ENCODE measurements around the gene LACTB. TPM values are rescaled to one million over a fixed set of nuclear protein-coding genes. Genes with fewer than 3 reads are reported as not detected.

LACTB gene
- total and polyA plus RNA-seq, 2 experiments from 2014 or later, result 27.3 to 35.8 TPM

DNA sequence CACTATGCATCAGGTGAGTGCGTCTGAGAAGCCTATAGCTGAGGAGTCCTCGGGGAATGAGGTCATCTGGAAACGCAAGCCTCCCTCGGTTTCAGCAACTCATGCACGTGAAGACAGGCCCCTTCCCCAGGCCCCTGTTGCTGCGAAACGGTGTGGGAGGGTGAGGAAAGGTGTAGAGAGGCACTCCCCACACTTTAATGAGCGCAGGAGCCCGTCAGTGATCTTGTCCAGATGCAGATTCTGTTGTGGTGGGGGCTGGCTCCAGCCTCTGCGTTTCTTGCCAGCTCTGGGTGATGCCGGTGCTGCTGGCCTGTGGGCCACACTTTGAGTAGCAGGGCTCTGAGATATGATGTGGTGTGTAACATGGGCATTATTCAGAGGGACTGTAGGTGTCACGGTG lies 38.6 kb upstream of the LACTB start:
- Histone ChIP-seq H3F3A (ENCODE audit: insufficient read depth) (peaks cover 3% of the 10 kb centered on the region; the same call in 1 of the 2 replicates), H3K4me2 (ENCODE audit: unreplicated experiment) (no peak overlapping the region), H3K27ac (no peak overlapping the region), H2AFZ (no peak overlapping the region), H3K79me2 (ENCODE audit: insufficient read depth) (no peaks in the 10 kb centered on the region), H3K36me3 (ENCODE audit: low read depth) (no peaks in the 10 kb centered on the region), H4K20me1 (ENCODE audit: insufficient read depth) (no peaks in the 10 kb centered on the region), H3K9ac (no peak overlapping the region), H3K4me3 (no peak overlapping the region), H3K4me1 (ENCODE audit: insufficient read depth) (peaks cover 15% of the 10 kb centered on the region), H3K9me3 (ENCODE audit: low read depth) (no peaks in the 10 kb centered on the region), H3K27me3 (replicated peaks; ENCODE audit: insufficient read depth) (no peaks in the 10 kb centered on the region), H3K9me2 (ENCODE audit: insufficient read depth) (no peaks in the 10 kb centered on the region)
- no peak for DNase-seq
- WGBS, 2 experiments (ENCODE audit: low coverage in 1 of 2, low lambda C conversion rate in 2 of 2, missing lambda C conversion rate in 2 of 2), result 81 to 85% methylated on average over 12 of the region's 12 CpGs
- in situ Hi-C loops (cut with MboI), result no loop called here
- TF ChIP-seq EZH2phosphoT487 (IDR thresholded peaks at IDR 0.05; ENCODE audit: insufficient read depth, low read depth), result no peak
- TF ChIP-seq EZH2 (IDR thresholded peaks at IDR 0.05; ENCODE audit: insufficient read depth, poor library complexity, severe bottlenecking), result no peak

DNA sequence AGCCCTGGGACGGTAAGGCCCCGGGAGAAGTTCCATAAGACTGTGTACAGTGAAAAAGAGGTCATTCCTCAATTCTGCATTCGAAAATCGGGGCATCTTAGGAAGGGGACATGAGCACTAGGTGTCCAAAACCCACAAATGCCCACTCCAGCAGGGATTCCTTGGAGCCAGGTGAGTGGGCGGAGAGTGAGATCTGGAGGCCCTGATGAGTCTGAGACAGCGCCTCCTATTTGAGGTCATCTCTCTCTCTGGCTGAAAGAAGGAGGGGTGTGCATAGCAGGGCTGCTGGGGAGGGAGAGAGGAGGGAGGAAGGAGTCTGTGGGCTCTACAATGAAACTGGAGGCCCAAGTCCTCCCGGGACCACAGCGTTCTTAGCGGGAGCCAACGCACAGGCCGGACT lies 38.1 kb upstream of the LACTB start:
- no peaks in the 10 kb centered on the region for H3K9me3 ChIP-seq (ENCODE audit: low read depth)
- no peak overlapping the region for H3K9ac ChIP-seq
- no peaks in the 10 kb centered on the region for H3K36me3 ChIP-seq (ENCODE audit: low read depth)
- H3K4me3 ChIP-seq, result no peak overlapping the region
- H3K27me3 ChIP-seq (replicated peaks; ENCODE audit: insufficient read depth), result no peaks in the 10 kb centered on the region
- H2AFZ ChIP-seq, result no peak overlapping the region
- DNase-seq, result no peak
- H3K9me2 ChIP-seq (ENCODE audit: insufficient read depth), result no peaks in the 10 kb centered on the region
- H3K4me2 ChIP-seq (ENCODE audit: unreplicated experiment), result no peak overlapping the region
- H3K4me1 ChIP-seq (ENCODE audit: insufficient read depth), result peaks cover 17% of the 10 kb centered on the region
- H3K79me2 ChIP-seq (ENCODE audit: insufficient read depth), result no peaks in the 10 kb centered on the region
- H4K20me1 ChIP-seq (ENCODE audit: insufficient read depth), result no peaks in the 10 kb centered on the region
- no peak overlapping the region for H3K27ac ChIP-seq
- peaks cover under 1% of the 10 kb centered on the region; the same call in 1 of the 2 replicates for H3F3A ChIP-seq (ENCODE audit: insufficient read depth)
- 89 to 93% methylated on average over 11 of the region's 11 CpGs for WGBS, 2 experiments (ENCODE audit: low coverage in 1 of 2, low lambda C conversion rate in 2 of 2, missing lambda C conversion rate in 2 of 2)
- TF ChIP-seq EZH2 (IDR thresholded peaks at IDR 0.05; ENCODE audit: insufficient read depth, poor library complexity, severe bottlenecking), result no peak
- TF ChIP-seq EZH2phosphoT487 (IDR thresholded peaks at IDR 0.05; ENCODE audit: insufficient read depth, low read depth), result no peak
- in situ Hi-C loops (cut with MboI), result no loop called here

DNA sequence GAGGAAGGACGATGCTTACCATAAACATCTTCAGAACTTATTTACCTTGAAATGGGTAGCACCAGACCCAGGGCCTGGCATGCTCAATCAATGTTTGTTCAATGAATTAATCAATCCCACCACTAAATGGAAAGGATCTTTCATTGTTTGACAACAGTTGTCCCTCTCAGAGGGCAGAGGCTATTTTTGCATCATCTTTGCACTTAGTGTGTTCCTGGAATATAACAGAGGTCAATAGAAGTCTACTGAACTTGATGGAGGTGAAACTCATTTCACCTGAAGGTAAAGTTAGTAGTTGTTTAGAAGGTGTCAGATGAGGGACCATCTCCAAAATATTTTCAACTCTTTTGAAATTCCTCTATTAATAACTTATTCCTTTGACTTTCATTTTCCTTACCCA lies 36.9 kb upstream of the LACTB start:
- Histone ChIP-seq H3K9me2 (ENCODE audit: insufficient read depth) (no peaks in the 10 kb centered on the region), H3K27ac (no peak overlapping the region), H4K20me1 (ENCODE audit: insufficient read depth) (no peaks in the 10 kb centered on the region), H3K79me2 (ENCODE audit: insufficient read depth) (no peaks in the 10 kb centered on the region), H3K27me3 (replicated peaks; ENCODE audit: insufficient read depth) (no peaks in the 10 kb centered on the region), H3K4me3 (no peak overlapping the region), H3K9me3 (ENCODE audit: low read depth) (no peaks in the 10 kb centered on the region), H3K36me3 (ENCODE audit: low read depth) (no peaks in the 10 kb centered on the region), H3K9ac (no peak overlapping the region), H2AFZ (no peak overlapping the region), H3K4me2 (ENCODE audit: unreplicated experiment) (no peak overlapping the region), H3F3A (ENCODE audit: insufficient read depth) (peaks cover 6% of the 10 kb centered on the region; the same call in 1 of the 2 replicates), H3K4me1 (ENCODE audit: insufficient read depth) (peaks cover 28% of the 10 kb centered on the region)
- WGBS, 2 experiments (ENCODE audit: low coverage in 1 of 2, low lambda C conversion rate in 2 of 2, missing lambda C conversion rate in 2 of 2), result 87 to 91% methylated on average over 1 of the region's 1 CpG
- in situ Hi-C loops (cut with MboI), result no loop called here
- DNase-seq, result no peak
- TF ChIP-seq EZH2 (IDR thresholded peaks at IDR 0.05; ENCODE audit: insufficient read depth, poor library complexity, severe bottlenecking), result no peak
- TF ChIP-seq EZH2phosphoT487 (IDR thresholded peaks at IDR 0.05; ENCODE audit: insufficient read depth, low read depth), result no peak

DNA sequence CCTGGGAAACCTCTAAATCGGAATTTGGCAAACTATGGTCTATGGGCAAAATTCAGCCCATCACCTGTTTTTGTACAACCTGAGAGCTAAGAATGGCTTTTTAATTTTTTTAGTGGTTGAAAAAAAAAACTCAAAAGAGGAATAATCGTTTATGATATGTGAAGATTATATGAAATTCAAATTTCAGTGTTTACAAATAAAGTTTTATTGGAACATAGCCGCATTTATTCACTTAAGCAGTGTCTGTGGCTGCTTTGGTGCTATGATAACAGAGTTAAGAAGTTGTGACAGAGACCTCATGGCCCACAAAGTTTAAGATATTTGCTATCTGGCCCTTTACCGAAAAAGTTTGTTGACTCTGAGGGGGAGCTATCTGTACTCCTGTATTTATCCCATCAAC lies 36.4 kb upstream of the LACTB start:
- no peak overlapping the region for H3K4me3 ChIP-seq
- H3K9me2 ChIP-seq (ENCODE audit: insufficient read depth), result no peaks in the 10 kb centered on the region
- H3K9ac ChIP-seq, result no peak overlapping the region
- no peak overlapping the region for H3K4me2 ChIP-seq (ENCODE audit: unreplicated experiment)
- 0 out of 2 replicates have a peak, but pooled peaks cover 6% of the 10 kb centered on the region for H3F3A ChIP-seq (ENCODE audit: insufficient read depth)
- H3K27ac ChIP-seq, result no peak overlapping the region
- no peak overlapping the region for H2AFZ ChIP-seq
- peaks cover 24% of the 10 kb centered on the region for H3K4me1 ChIP-seq (ENCODE audit: insufficient read depth)
- H4K20me1 ChIP-seq (ENCODE audit: insufficient read depth), result no peaks in the 10 kb centered on the region
- 75 to 83% methylated on average over 4 of the region's 4 CpGs for WGBS, 2 experiments (ENCODE audit: low coverage in 1 of 2, low lambda C conversion rate in 2 of 2, missing lambda C conversion rate in 2 of 2)
- no peak for DNase-seq
- no peak for TF ChIP-seq EZH2 (IDR thresholded peaks at IDR 0.05; ENCODE audit: insufficient read depth, poor library complexity, severe bottlenecking)
- no peak for TF ChIP-seq EZH2phosphoT487 (IDR thresholded peaks at IDR 0.05; ENCODE audit: insufficient read depth, low read depth)
- in situ Hi-C loops (cut with MboI), result no loop called here
- no peaks in the 10 kb centered on the region for H3K79me2 ChIP-seq (ENCODE audit: insufficient read depth)
- H3K36me3 ChIP-seq (ENCODE audit: low read depth), result no peaks in the 10 kb centered on the region
- H3K27me3 ChIP-seq (replicated peaks; ENCODE audit: insufficient read depth), result no peaks in the 10 kb centered on the region
- no peaks in the 10 kb centered on the region for H3K9me3 ChIP-seq (ENCODE audit: low read depth)

DNA sequence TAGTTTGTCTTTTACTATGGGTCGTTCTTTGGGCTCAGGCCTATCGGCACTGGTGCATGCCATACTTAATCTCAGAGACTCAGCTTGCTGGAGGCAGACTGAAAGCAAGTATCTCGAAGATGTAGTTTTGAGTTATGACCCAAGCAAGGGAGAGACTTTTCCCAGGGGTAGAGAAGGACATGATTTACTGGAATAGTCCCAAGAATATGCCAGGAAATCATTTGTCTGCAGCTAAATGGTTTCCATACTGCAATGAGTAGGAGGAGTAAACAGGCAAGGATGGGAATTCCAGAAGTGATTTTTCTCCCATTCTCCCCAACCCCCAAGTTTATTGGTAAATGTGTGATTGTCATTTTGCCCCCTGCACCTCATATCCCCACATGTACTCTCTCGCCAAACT lies 35.4 kb upstream of the LACTB start:
- Histone ChIP-seq H3K9me2 (ENCODE audit: insufficient read depth) (no peaks in the 10 kb centered on the region), H3K9ac (no peak overlapping the region), H4K20me1 (ENCODE audit: insufficient read depth) (no peaks in the 10 kb centered on the region), H3K79me2 (ENCODE audit: insufficient read depth) (no peaks in the 10 kb centered on the region), H3K4me3 (no peak overlapping the region), H3K36me3 (ENCODE audit: low read depth) (no peaks in the 10 kb centered on the region), H3K4me1 (ENCODE audit: insufficient read depth) (peaks cover 16% of the 10 kb centered on the region), H3F3A (ENCODE audit: insufficient read depth) (0 out of 2 replicates have a peak, but pooled peaks cover 6% of the 10 kb centered on the region), H3K9me3 (ENCODE audit: low read depth) (no peaks in the 10 kb centered on the region), H3K4me2 (ENCODE audit: unreplicated experiment) (no peak overlapping the region), H3K27me3 (replicated peaks; ENCODE audit: insufficient read depth) (no peaks in the 10 kb centered on the region), H2AFZ (no peak overlapping the region), H3K27ac (no peak overlapping the region)
- WGBS, 2 experiments (ENCODE audit: low coverage in 1 of 2, low lambda C conversion rate in 2 of 2, missing lambda C conversion rate in 2 of 2), result 52 to 54% methylated on average over 4 of the region's 4 CpGs
- in situ Hi-C loops (cut with MboI), result no loop called here
- DNase-seq, result no peak
- TF ChIP-seq EZH2phosphoT487 (IDR thresholded peaks at IDR 0.05; ENCODE audit: insufficient read depth, low read depth) (no peak), EZH2 (IDR thresholded peaks at IDR 0.05; ENCODE audit: insufficient read depth, poor library complexity, severe bottlenecking) (no peak)

Measured in GM23248 (cell line).